GM21576 (cell line): ENCODE data around the gene ATAD3A.
"Not testable (repeated sequence)": the region's sequence is repeated elsewhere in the genome, so short reads cannot be mapped to it uniquely, and the experiment has no call there.

Experiments used
- ATAC-seq: cut with Tn5 transposase; IDR thresholded peaks from one replicate; pipeline ENCODE4 v1.9.1; 2021; ENCODE audit warnings: mild to moderate bottlenecking, moderate library complexity; ENCODE audit not compliant: unreplicated experiment

The ATAD3A gene

GRCh38 chr1:1489231-1489630 is 22.7 kb upstream of the ATAD3A start:
- no peak for ATAC-seq

GRCh38 chr1:1489861-1490260 is 22.1 kb upstream of the ATAD3A start:
- no peak for ATAC-seq

- ATAC-seq: no peak
Observed at GRCh38 chr1:1490633-1491230, 21.2 kb upstream of the ATAD3A start.

GRCh38 chr1:1491601-1492000 is 20.4 kb upstream of the ATAD3A start:
- ATAC-seq: no peak

- ATAC-seq: not testable (repeated sequence)
Observed at GRCh38 chr1:1494311-1494710, 17.7 kb upstream of the ATAD3A start.

- not testable (repeated sequence) for ATAC-seq
Observed at GRCh38 chr1:1495461-1495975, 16.4 kb upstream of the ATAD3A start.

GRCh38 chr1:1504777-1505365 is 7.1 kb upstream of the ATAD3A start:
- ATAC-seq: not testable (repeated sequence)

GRCh38 chr1:1505366-1505798 is 6.6 kb upstream of the ATAD3A start:
- ATAC-seq: not testable (repeated sequence)

- not testable (repeated sequence) for ATAC-seq
Observed at GRCh38 chr1:1505801-1506200, 6.2 kb upstream of the ATAD3A start.

GRCh38 chr1:1507305-1507704 is 4.7 kb upstream of the ATAD3A start:
- ATAC-seq: no peak

GRCh38 chr1:1508775-1509464 is 3.0 kb upstream of the ATAD3A start:
- not testable (repeated sequence) for ATAC-seq

GRCh38 chr1:1509465-1509850 is 2.5 kb upstream of the ATAD3A start:
- ATAC-seq: not testable (repeated sequence)

- no peak for ATAC-seq
Observed at GRCh38 chr1:1510912-1511532, 940 bp upstream of the ATAD3A start.

GRCh38 chr1:1512425-1512824 is 463 bp downstream of the ATAD3A start:
- ATAC-seq: not testable (repeated sequence)

- not testable (repeated sequence) for ATAC-seq
Observed at GRCh38 chr1:1513675-1514074, 1.7 kb downstream of the ATAD3A start.

GRCh38 chr1:1514376-1514775 is 2.4 kb downstream of the ATAD3A start:
- ATAC-seq: not testable (repeated sequence)

GRCh38 chr1:1516923-1517322 is 5.0 kb downstream of the ATAD3A start:
- ATAC-seq: not testable (repeated sequence)

- no peak for ATAC-seq
Observed at GRCh38 chr1:1517973-1518620, 6.1 kb downstream of the ATAD3A start.

GRCh38 chr1:1518621-1519007 is 6.7 kb downstream of the ATAD3A start:
- not testable (repeated sequence) for ATAC-seq

- not testable (repeated sequence) for ATAC-seq
Observed at GRCh38 chr1:1519805-1520505, 8.0 kb downstream of the ATAD3A start.
